GM12801 (cell line): ENCODE measurements around the gene CD8B2.

ENCODE experiments used
- TF ChIP-seq, protein P1 (sequence below): IDR thresholded peaks from one replicate; pipeline ENCODE4 v1.5.1; 2011; ENCODE audit warnings: control low read depth; ENCODE audit not compliant: insufficient read length; ENCODE audit errors: extremely low read depth

The CD8B2 gene

GRCh38 chr2:106561803-106562202 is 74.6 kb downstream of the CD8B2 start:
- TF ChIP-seq, protein P1, sequence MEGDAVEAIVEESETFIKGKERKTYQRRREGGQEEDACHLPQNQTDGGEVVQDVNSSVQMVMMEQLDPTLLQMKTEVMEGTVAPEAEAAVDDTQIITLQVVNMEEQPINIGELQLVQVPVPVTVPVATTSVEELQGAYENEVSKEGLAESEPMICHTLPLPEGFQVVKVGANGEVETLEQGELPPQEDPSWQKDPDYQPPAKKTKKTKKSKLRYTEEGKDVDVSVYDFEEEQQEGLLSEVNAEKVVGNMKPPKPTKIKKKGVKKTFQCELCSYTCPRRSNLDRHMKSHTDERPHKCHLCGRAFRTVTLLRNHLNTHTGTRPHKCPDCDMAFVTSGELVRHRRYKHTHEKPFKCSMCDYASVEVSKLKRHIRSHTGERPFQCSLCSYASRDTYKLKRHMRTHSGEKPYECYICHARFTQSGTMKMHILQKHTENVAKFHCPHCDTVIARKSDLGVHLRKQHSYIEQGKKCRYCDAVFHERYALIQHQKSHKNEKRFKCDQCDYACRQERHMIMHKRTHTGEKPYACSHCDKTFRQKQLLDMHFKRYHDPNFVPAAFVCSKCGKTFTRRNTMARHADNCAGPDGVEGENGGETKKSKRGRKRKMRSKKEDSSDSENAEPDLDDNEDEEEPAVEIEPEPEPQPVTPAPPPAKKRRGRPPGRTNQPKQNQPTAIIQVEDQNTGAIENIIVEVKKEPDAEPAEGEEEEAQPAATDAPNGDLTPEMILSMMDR, result no peak

GRCh38 chr2:106562268-106563186 is 75.4 kb downstream of the CD8B2 start:
- TF ChIP-seq, protein P1, result no peak

- TF ChIP-seq, protein P1, result no peak
Observed at GRCh38 chr2:106563195-106563594, 76.0 kb downstream of the CD8B2 start.

- TF ChIP-seq, protein P1, result no peak
Observed at GRCh38 chr2:106565599-106565998, 78.4 kb downstream of the CD8B2 start.

GRCh38 chr2:106566050-106566449 is 78.9 kb downstream of the CD8B2 start:
- TF ChIP-seq, protein P1, result no peak

GRCh38 chr2:106570316-106570715 is 83.2 kb downstream of the CD8B2 start:
- TF ChIP-seq, protein P1, result no peak
